ENCODE measurements around the gene SEMA6D. TPM values are rescaled to one million over a fixed set of nuclear protein-coding genes. Genes with fewer than 3 reads are reported as not detected.

SEMA6D gene
- total and polyA plus RNA-seq, 2 donors (not counting 3 experiments of a cell fraction or from before 2014, with no cell fraction given): 16.3 to 22.5 TPM

- TF ChIP-seq CTCF (IDR thresholded peaks at IDR 0.05; ENCODE audit: extremely low read depth in 1 of 2, insufficient read depth in 1 of 2, low read depth in 1 of 2, low read length in 2 of 2) (no peak), JUN (IDR thresholded peaks at IDR 0.05; ENCODE audit: borderline replicate concordance, insufficient read depth, insufficient read length, low read depth) (no peak), EZH2 (IDR thresholded peaks at IDR 0.05; ENCODE audit: borderline replicate concordance, low read depth, low read length, severe bottlenecking) (no peak), POLR2AphosphoS5 (IDR thresholded peaks at IDR 0.05; ENCODE audit: insufficient read depth, low read depth, low read length) (no peak), GATA2 (IDR thresholded peaks at IDR 0.05; ENCODE audit: insufficient read depth, insufficient read length, low read depth, low read length) (no peak), POLR2A (IDR thresholded peaks at IDR 0.05; ENCODE audit: low read depth, low read length) (no peak), FOS (IDR thresholded peaks at IDR 0.05; ENCODE audit: borderline replicate concordance, insufficient read depth, low read length) (no peak), MYC (IDR thresholded peaks at IDR 0.05; ENCODE audit: low read depth, low read length) (no peak), MAX (IDR thresholded peaks at IDR 0.05; ENCODE audit: insufficient read depth, insufficient read length) (no peak)
- Histone ChIP-seq H3K9ac (replicated peaks; ENCODE audit: extremely low read depth, insufficient read depth, low read length) (no peak overlapping the region), H3K36me3 (ENCODE audit: control insufficient read depth in 2 of 2, extremely low read depth in 1 of 2, insufficient read depth in 2 of 2, low read length in 2 of 2) (no peaks in the 10 kb centered on the region), H3K4me1 (ENCODE audit: control insufficient read depth, extremely low read depth, insufficient read depth, low read length) (peaks cover 13% of the 10 kb centered on the region), H3K27me3 (ENCODE audit: control insufficient read depth in 2 of 2, insufficient read depth in 2 of 2, low read length in 2 of 2) (no peaks in the 10 kb centered on the region), H3K27ac (ENCODE audit: insufficient read depth, low read depth, low read length) (no peak overlapping the region), H2AFZ (ENCODE audit: low read depth, low read length) (no peak overlapping the region), H3K9me1 (replicated peaks; ENCODE audit: control insufficient read depth, extremely low read depth, insufficient read depth, low read length) (no peaks in the 10 kb centered on the region), H3K4me3 (replicated peaks in 1 of 3; ENCODE audit: insufficient read depth in 1 of 3, low read depth in 1 of 3, low read length in 3 of 3) (no peak overlapping the region), H3K79me2 (ENCODE audit: control insufficient read depth, insufficient read depth, low read length) (no peaks in the 10 kb centered on the region), H3K4me2 (ENCODE audit: insufficient read depth, low read length) (no peak overlapping the region), H4K20me1 (replicated peaks; ENCODE audit: control insufficient read depth, extremely low read depth, insufficient read depth, low read length) (no peaks in the 10 kb centered on the region), H3K9me3 (replicated peaks; ENCODE audit: control insufficient read depth, insufficient read depth, low read length) (no peaks in the 10 kb centered on the region)
- CTCF ChIA-PET: interaction anchor here (0.7 kb wide), 2 partner anchors 26 to 489 kb away, joined by 3 read pairs; no protein-coding TSS in a partner anchor
- dilution Hi-C loops (cut with MboI; ENCODE audit: extremely low pct_ligation_motif_present, low sequenced_read_pairs): no loop called here
- POLR2A ChIA-PET: no interaction called here
- intact Hi-C loops (cut with micrococcal nuclease): no loop called here
- no TSS peak for BruUV-seq (replicated peaks)
- no peak for DNase-seq (ENCODE audit: low read depth, low spot score)
- FAIRE-seq: peak; percentile 21
Measured at GRCh38 chr15:47685141-47685870, 32.0 kb upstream of the SEMA6D start.

All from endothelial cell of umbilical vein (primary cell).